Lower leg skin (tissue), 4 donors: Measurements from ENCODE around the gene MSMP. TPM values are rescaled to one million over a fixed set of nuclear protein-coding genes. Genes with fewer than 3 reads are reported as not detected.

ENCODE experiments used
- DNase-seq, 2 donors: peaks; one replicate each; pipeline ENCODE4 v3.0.0-alpha.2; 2019; ENCODE audit warnings: low spot score in 2 of 2
- H3K4me3 ChIP-seq: fragments of 200-600 bp; sonication (generic); 2 replicates; pipeline ENCODE4 v1.5.1; 2017; ENCODE audit warnings: mild to moderate bottlenecking, low read depth; ENCODE audit not compliant: poor library complexity, severe bottlenecking
- CTCF ChIP-seq, 3 donors: fragments of 450-650 bp; IDR thresholded peaks; one replicate each; pipeline ENCODE4 v1.5.1; 2016; ENCODE audit warnings: antibody characterized with exemption in 3 of 3, mild to moderate bottlenecking in 3 of 3, moderate library complexity in 2 of 3
- POLR2A ChIP-seq, 2 donors: fragments of 450-650 bp; IDR thresholded peaks; one replicate each; pipeline ENCODE4 v1.6.1; 2016 to 2017; ENCODE audit warnings: antibody characterized with exemption in 2 of 2, mild to moderate bottlenecking in 1 of 2, moderate library complexity in 1 of 2
- WGBS, 2 donors: methylation state at CpG; one replicate each; pipeline ENCODE4 v1.1.5; 2018; 5-methylcytosine and 5-hydroxymethylcytosine counted together
- intact Hi-C: fragments of 100-400 bp; cut with DNase I; formaldehyde crosslinking; loops from one replicate; pipeline ENCODE4 v1.15.0; 2023; ENCODE audit warnings: low total_unique reads
- microRNA-seq, 2 donors: library from miRNA; unstranded; fragments of <30 nt; microRNA quantifications; one replicate each; pipeline ENCODE4, GENCODE V29; 2016; ENCODE audit warnings: borderline replicate concordance in 2 of 2, borderline number of aligned reads in 1 of 2
- total RNA-seq, 4 donors: library from RNA; depleted of rRNA; stranded (reverse); fragments of >200 nt; gene quantifications; one replicate each; pipeline ENCODE4 v1.1.0, GENCODE V29; 2016

MSMP gene
- total RNA-seq, 4 donors from 2014 or later: 0.55 to 2.8 TPM; not detected in 2

DNA sequence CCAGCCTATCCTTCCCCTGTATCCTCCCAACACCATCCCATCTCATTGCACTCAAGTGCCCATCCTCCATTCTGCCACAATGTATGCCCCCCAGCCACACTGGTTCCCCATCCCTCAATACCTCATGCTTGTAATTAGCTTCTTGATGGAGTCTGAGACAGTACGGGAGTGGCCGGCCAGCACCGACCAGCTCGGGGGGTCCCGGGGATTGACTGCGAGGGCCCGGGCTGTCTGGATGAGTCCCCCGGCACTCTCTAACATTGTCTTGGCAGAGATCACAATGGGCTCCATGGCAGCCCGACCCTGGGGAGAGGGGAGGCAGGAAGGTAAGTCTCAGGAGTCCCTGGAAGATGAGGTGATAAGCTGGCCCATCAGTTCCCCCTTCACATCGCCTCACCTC, 47.1 kb downstream of the MSMP start:
- 95 to 97% methylated on average over 10 of the region's 10 CpGs for WGBS, 2 donors
- TF ChIP-seq POLR2A (IDR thresholded peaks at IDR 0.05) (no peak), CTCF (IDR thresholded peaks at IDR 0.05) (no peak)
- DNase-seq: no peak
- no peak overlapping the region for H3K4me3 ChIP-seq
- intact Hi-C loops: no loop called here

GRCh38 chr9:35705836-35706430, 48.1 kb downstream of the MSMP start:
- intact Hi-C loops: no loop called here
- 90 to 94% methylated on average over 6 to 7 of the region's 7 CpGs for WGBS, 2 donors
- no peak for DNase-seq
- TF ChIP-seq POLR2A (IDR thresholded peaks at IDR 0.05): no peak
- TF ChIP-seq CTCF (IDR thresholded peaks at IDR 0.05): no peak
- H3K4me3 ChIP-seq: no peak overlapping the region

- TF ChIP-seq CTCF (IDR thresholded peaks at IDR 0.05): no peak
- no peak for TF ChIP-seq POLR2A (IDR thresholded peaks at IDR 0.05)
- DNase-seq: no peak
- no peak overlapping the region for H3K4me3 ChIP-seq
- intact Hi-C loops: no loop called here
- WGBS, 2 donors: 88 to 90% methylated on average over 8 of the region's 8 CpGs
Measured at GRCh38 chr9:35705372-35705771, 48.7 kb downstream of the MSMP start.

DNA sequence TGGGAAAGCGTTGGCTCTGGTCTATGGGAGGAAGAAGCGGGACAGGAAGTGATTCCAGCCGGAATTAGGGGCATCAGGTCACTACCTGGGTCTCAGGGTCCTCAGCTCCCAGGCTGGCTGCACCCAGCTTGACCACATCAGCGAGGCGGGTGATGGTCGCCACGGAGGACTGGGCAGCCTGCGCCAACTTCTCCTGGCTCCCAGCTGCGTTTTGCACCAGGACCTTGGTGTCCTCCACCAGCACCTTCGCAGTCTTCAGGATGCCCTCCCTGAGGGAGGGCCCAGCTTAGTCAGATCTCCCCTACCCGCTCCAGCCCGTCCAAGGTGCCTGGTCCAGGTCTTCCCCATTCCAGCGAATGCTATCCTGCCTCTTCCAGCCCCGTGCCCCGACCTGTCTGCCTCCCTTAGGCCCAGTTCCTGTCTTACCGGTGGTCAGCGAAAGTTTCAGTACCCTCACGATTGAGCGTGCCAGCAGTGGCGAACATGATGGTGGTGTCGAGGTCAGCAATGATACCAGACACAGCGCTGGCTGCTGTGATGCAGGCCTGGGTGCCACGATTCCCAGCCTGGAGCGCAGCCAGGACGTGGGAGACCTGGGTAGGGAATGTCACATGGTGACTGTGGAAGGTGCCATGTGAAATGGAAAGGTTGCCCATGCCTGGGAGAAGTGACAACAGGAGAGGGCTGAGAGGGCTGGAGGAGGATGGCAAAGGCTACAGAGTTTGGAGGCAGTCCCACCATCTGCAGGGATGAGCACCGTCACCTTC, 50.0 kb downstream of the MSMP start:
- TF ChIP-seq CTCF (IDR thresholded peaks at IDR 0.05): no peak
- TF ChIP-seq POLR2A (IDR thresholded peaks at IDR 0.05): no peak
- intact Hi-C loops: no loop called here
- DNase-seq: no peak
- H3K4me3 ChIP-seq: no peak overlapping the region
- 91 to 94% methylated on average over 26 of the region's 26 CpGs for WGBS, 2 donors

Small RNA genes lying within 50 kb of the gene (microRNA-seq; reads per million reads assigned to microRNA genes)
- gene MIR6852 (0 to 0.68 reads per million in 2 donors), gene MIR6853 (0 reads per million in 2 donors)

Other genes starting within 250 kb of the MSMP start
- gene TESK1, start 149.0 kb downstream of the MSMP start, total RNA-seq: 10 to 100 TPM; 20.8 to 43.5 (median 33.0) TPM
- gene CD72, start 135.9 kb downstream of the MSMP start, total RNA-seq: 1 to 10 TPM; 1.2 to 5.6 (median 2.0) TPM
- not detected for gene SIT1, start 103.3 kb downstream of the MSMP start, total RNA-seq
- over 10,000 TPM in 1 of 4 donors, 1,000 to 10,000 TPM in 3; 1,358 to 15,269 (median 4,926) TPM for gene RMRP, start 96.3 kb downstream of the MSMP start, total RNA-seq
- 10 to 100 TPM; 15.1 to 30.5 (median 21.2) TPM for gene CCDC107, start 96.0 kb downstream of the MSMP start, total RNA-seq
- 1 to 10 TPM in 2 of 4 donors, under 1 TPM in 2; 0.32 to 7.6 (median 0.86) TPM for gene ARHGEF39, start 89.1 kb downstream of the MSMP start, total RNA-seq
- 10 to 100 TPM in 1 of 4 donors, 1 to 10 TPM in 2, under 1 TPM in 1; 0.25 to 22.2 (median 4.2) TPM for gene CA9, start 80.3 kb downstream of the MSMP start, total RNA-seq
- gene TPM2, start 64.4 kb downstream of the MSMP start, total RNA-seq: 100 to 1,000 TPM in 1 of 4 donors, 10 to 100 TPM in 3; 36.3 to 190 (median 68.6) TPM
- 100 to 1,000 TPM; 101 to 176 (median 155) TPM for gene TLN1, start 22.1 kb downstream of the MSMP start, total RNA-seq
- gene CREB3, start 21.6 kb downstream of the MSMP start, total RNA-seq: 10 to 100 TPM; 18.2 to 26.6 (median 20.5) TPM
- 10 to 100 TPM; 53.7 to 83.3 (median 65.0) TPM for gene GBA2, start 5.0 kb downstream of the MSMP start, total RNA-seq
- 10 to 100 TPM; 17.1 to 26.4 (median 22.1) TPM for gene RGP1, start 5.0 kb downstream of the MSMP start, total RNA-seq
- gene NPR2, start 37.3 kb upstream of the MSMP start, total RNA-seq: 10 to 100 TPM; 12.2 to 20.4 (median 18.8) TPM
- gene SPAG8, start 58.0 kb upstream of the MSMP start, total RNA-seq: under 1 TPM in 2 of 4 donors, not detected in 2; 0.29 to 0.42 TPM
- 10 to 100 TPM; 17.8 to 27.9 (median 19.9) TPM for gene HINT2, start 60.8 kb upstream of the MSMP start, total RNA-seq
- not detected for gene FAM221B, start 74.5 kb upstream of the MSMP start, total RNA-seq
- gene TMEM8B, start 75.0 kb upstream of the MSMP start, total RNA-seq: 1 to 10 TPM; 2.2 to 8.4 (median 5.4) TPM
- gene OR13J1, start 116.1 kb upstream of the MSMP start, total RNA-seq: not detected
- gene HRCT1, start 151.9 kb upstream of the MSMP start, total RNA-seq: 1 to 10 TPM; 1.1 to 5.7 (median 3.9) TPM
- gene SPAAR, start 155.2 kb upstream of the MSMP start, total RNA-seq: 1 to 10 TPM in 2 of 4 donors, under 1 TPM in 2; 0.66 to 1.5 (median 0.95) TPM
- gene OR2S2, start 203.9 kb upstream of the MSMP start, total RNA-seq: not detected